GM12878 (cell line): ENCODE data around the gene ERAL1. TPM values are rescaled to one million over a fixed set of nuclear protein-coding genes. Genes with fewer than 3 reads are reported as not detected.

Source experiments
- ASH2L ChIP-seq: fragments of 300-600, 200-600 bp; sonication (generic); IDR thresholded peaks from 2 replicates; pipeline ENCODE4 v1.6.1; 2017; ENCODE audit warnings: low read depth, mild to moderate bottlenecking, borderline replicate concordance
- BCL11A ChIP-seq: IDR thresholded peaks from 2 replicates; pipeline ENCODE4 v1.6.1; 2011; ENCODE audit warnings: low read depth, low read length
- CEBPB ChIP-seq, 2 experiments: fragments of 150-350 bp in 1 of 2; IDR thresholded peaks; 2 replicates each; pipeline ENCODE4 v1.6.1; 2012 to 2014; ENCODE audit warnings: low read depth in 2 of 2, low read length in 2 of 2, borderline replicate concordance in 1 of 2, inconsistent platforms in 1 of 2
- CHD1 ChIP-seq: IDR thresholded peaks from 2 replicates; pipeline ENCODE4 v1.6.1; 2012; ENCODE audit warnings: low read depth, low read length, improper control_type of control experiment
- CREB1 ChIP-seq: IDR thresholded peaks from 2 replicates; pipeline ENCODE4 v1.6.1; 2012; ENCODE audit warnings: low read depth, mild to moderate bottlenecking, inconsistent platforms
- CTCF ChIP-seq, 3 experiments: IDR thresholded peaks in 2 of 3; conservative IDR thresholded peaks in 1 of 3; 2 replicates each; pipeline ENCODE4 v1.5.1; 2011; ENCODE audit warnings: low read depth in 3 of 3, low read length in 3 of 3, mild to moderate bottlenecking in 3 of 3, control low read depth in 2 of 3, moderate library complexity in 2 of 3, inconsistent platforms in 1 of 3, mixed read lengths in 1 of 3; ENCODE audit not compliant: control insufficient read depth in 2 of 3, insufficient read depth in 1 of 3; ENCODE audit errors: extremely low read depth in 1 of 3
- EGR1 ChIP-seq, 2 experiments: IDR thresholded peaks; 1 replicate in 1 of 2; 2 replicates in 1 of 2; pipeline ENCODE4 v1.6.1; 2011 to 2012; ENCODE audit warnings: low read depth in 2 of 2, low read length in 2 of 2, borderline replicate concordance in 1 of 2, mild to moderate bottlenecking in 1 of 2, moderate library complexity in 1 of 2
- HDGF ChIP-seq: fragments of 450-650 bp; IDR thresholded peaks from 2 replicates; pipeline ENCODE4 v1.6.1; 2016; ENCODE audit warnings: antibody characterized with exemption
- JUNB ChIP-seq: IDR thresholded peaks from 2 replicates; pipeline ENCODE4 v1.6.1; 2016; ENCODE audit warnings: antibody characterized with exemption, mild to moderate bottlenecking
- MEF2B ChIP-seq: fragments of 450-650 bp; IDR thresholded peaks from 2 replicates; pipeline ENCODE4 v1.6.1; 2018; ENCODE audit warnings: mild to moderate bottlenecking, moderate library complexity; ENCODE audit not compliant: partially characterized antibody, poor library complexity, severe bottlenecking
- MYB ChIP-seq: fragments of 150-350 bp; IDR thresholded peaks from 2 replicates; pipeline ENCODE4 v1.6.1; 2014; ENCODE audit warnings: mild to moderate bottlenecking, low read depth, low read length, borderline replicate concordance
- NBN ChIP-seq: fragments of 450-650 bp; IDR thresholded peaks from 2 replicates; pipeline ENCODE4 v1.6.1; 2016
- NFYA ChIP-seq: IDR thresholded peaks from 2 replicates; pipeline ENCODE4 v1.6.1; 2011; ENCODE audit warnings: low read depth, mild to moderate bottlenecking, low read length, improper control_type of control experiment, borderline replicate concordance
- NFYB ChIP-seq: IDR thresholded peaks from 2 replicates; pipeline ENCODE4 v1.6.1; 2011; ENCODE audit warnings: low read depth, mild to moderate bottlenecking, low read length, improper control_type of control experiment, moderate library complexity; ENCODE audit not compliant: insufficient read depth
- NR2C1 ChIP-seq: fragments of 450-650 bp; IDR thresholded peaks from 2 replicates; pipeline ENCODE4 v1.6.1; 2017; ENCODE audit warnings: antibody characterized with exemption, mild to moderate bottlenecking, moderate library complexity
- NR2F1 ChIP-seq: fragments of 450-650 bp; conservative IDR thresholded peaks from 2 replicates; pipeline ENCODE4 v1.6.1; 2017; ENCODE audit warnings: mild to moderate bottlenecking
- PML ChIP-seq: IDR thresholded peaks from 2 replicates; pipeline ENCODE4 v1.6.1; 2012; ENCODE audit warnings: low read length, inconsistent platforms
- RB1 ChIP-seq: fragments of 450-650 bp; formaldehyde crosslinking; IDR thresholded peaks from 2 replicates; pipeline ENCODE4 v1.6.1; 2017; ENCODE audit warnings: mild to moderate bottlenecking, borderline replicate concordance
- RBBP5 ChIP-seq: fragments of 200-600 bp; sonication (generic); conservative IDR thresholded peaks from 2 replicates; pipeline ENCODE4 v1.6.1; 2016
- USF1 ChIP-seq: IDR thresholded peaks from 2 replicates; pipeline ENCODE4 v1.6.1; 2011; ENCODE audit warnings: borderline replicate concordance, low read depth, mild to moderate bottlenecking, moderate library complexity, mixed read lengths, low read length; ENCODE audit not compliant: insufficient read depth; ENCODE audit errors: extremely low read length
- ZNF207 ChIP-seq: fragments of 450-650 bp; IDR thresholded peaks from 2 replicates; pipeline ENCODE4 v1.6.1; 2014; ENCODE audit warnings: antibody characterized with exemption, mild to moderate bottlenecking, borderline replicate concordance
- ZNF622 ChIP-seq: fragments of 450-650 bp; IDR thresholded peaks from 2 replicates; pipeline ENCODE4 v1.6.1; 2017; ENCODE audit warnings: mild to moderate bottlenecking, inconsistent platforms
- ZSCAN29 ChIP-seq: fragments of 450-650 bp; IDR thresholded peaks from 2 replicates; pipeline ENCODE4 v1.6.1; 2017; ENCODE audit warnings: mild to moderate bottlenecking, moderate library complexity
- polyA plus RNA-seq, 11 experiments: library from polyadenylated mRNA; depleted of rRNA in 4 of 11; unstranded in 6 of 11; stranded (reverse) in 5 of 11; fragments of >200 nt; fragmentation: Nextera tagmentation in 4 of 11; fragmentation: Illumina TruSeq in 1 of 11; extraction: Ambion mirVana in 4 of 11; extraction: Trizol in 1 of 11; gene quantifications; 1 replicate in 1 of 11; 2 replicates in 10 of 11; pipeline versions ENCODE4 v1.2.1 to v1.2.3, GENCODE V29; 2011 to 2016; ENCODE audit warnings: inconsistent platforms in 2 of 11, missing spikeins in 2 of 11, low read depth in 1 of 11
- total RNA-seq, 4 experiments: library from RNA; depleted of rRNA in 3 of 4; stranded (reverse); fragments of >200 nt in 3 of 4; fragmentation: Illumina TruSeq in 1 of 4; extraction: Trizol in 1 of 4; gene quantifications; 2 replicates each; pipeline versions ENCODE4 v1.2.1 to v1.2.3, GENCODE V29; 2013 to 2021
- TF ChIP-seq, protein P1 (sequence below): fragments of 450-650 bp; IDR thresholded peaks from 2 replicates; pipeline ENCODE4 v1.6.1; 2017; ENCODE audit warnings: mild to moderate bottlenecking, low read depth, inconsistent platforms; ENCODE audit not compliant: poor library complexity, severe bottlenecking
- TF ChIP-seq, protein P2 (sequence below): IDR thresholded peaks from 2 replicates; pipeline ENCODE4 v1.6.1; 2012; ENCODE audit warnings: low read depth, low read length, improper control_type of control experiment

The ERAL1 gene
- total and polyA plus RNA-seq, 10 of the 15 experiments (the other 5 are each of a cell fraction or from before 2014, with no cell fraction given), result 27.7 to 175 (median 104) TPM

GRCh38 chr17:28887871-28888471, 33.2 kb downstream of the ERAL1 start (continued):
- TF ChIP-seq JUNB, result no peak
- peak; percentile 80 for TF ChIP-seq MEF2B
- TF ChIP-seq CTCF (IDR thresholded peaks at IDR 0.05 in 2 of 3, conservative IDR thresholded peaks at IDR 0.05 in 1 of 3; ENCODE audit: control insufficient read depth in 2 of 3, extremely low read depth in 1 of 3, insufficient read depth in 1 of 3, low read depth in 3 of 3, low read length in 3 of 3), result no peak
- TF ChIP-seq NFYA, result no peak
- no peak for TF ChIP-seq RBBP5
- TF ChIP-seq NR2F1, result peak; percentile 30; the same call in 1 of the 2 replicates
- TF ChIP-seq ASH2L, result no peak
- TF ChIP-seq ZNF622, result no peak
- TF ChIP-seq NBN, result 0 out of 2 replicates have a peak, but pooled peaks have one; percentile 23
- TF ChIP-seq CHD1, result no peak
- no peak for TF ChIP-seq CREB1
- 0 out of 2 replicates have a peak, but pooled peaks have one; percentile 33 for TF ChIP-seq HDGF
- TF ChIP-seq ZSCAN29, result no peak
- no peak for TF ChIP-seq ZNF207
- no peak for TF ChIP-seq NFYB
- no peak for TF ChIP-seq NR2C1
- TF ChIP-seq CEBPB (IDR thresholded peaks at IDR 0.05; ENCODE audit: borderline replicate concordance in 1 of 2, low read depth in 2 of 2, low read length in 2 of 2), result no peak
- TF ChIP-seq, protein P1, sequence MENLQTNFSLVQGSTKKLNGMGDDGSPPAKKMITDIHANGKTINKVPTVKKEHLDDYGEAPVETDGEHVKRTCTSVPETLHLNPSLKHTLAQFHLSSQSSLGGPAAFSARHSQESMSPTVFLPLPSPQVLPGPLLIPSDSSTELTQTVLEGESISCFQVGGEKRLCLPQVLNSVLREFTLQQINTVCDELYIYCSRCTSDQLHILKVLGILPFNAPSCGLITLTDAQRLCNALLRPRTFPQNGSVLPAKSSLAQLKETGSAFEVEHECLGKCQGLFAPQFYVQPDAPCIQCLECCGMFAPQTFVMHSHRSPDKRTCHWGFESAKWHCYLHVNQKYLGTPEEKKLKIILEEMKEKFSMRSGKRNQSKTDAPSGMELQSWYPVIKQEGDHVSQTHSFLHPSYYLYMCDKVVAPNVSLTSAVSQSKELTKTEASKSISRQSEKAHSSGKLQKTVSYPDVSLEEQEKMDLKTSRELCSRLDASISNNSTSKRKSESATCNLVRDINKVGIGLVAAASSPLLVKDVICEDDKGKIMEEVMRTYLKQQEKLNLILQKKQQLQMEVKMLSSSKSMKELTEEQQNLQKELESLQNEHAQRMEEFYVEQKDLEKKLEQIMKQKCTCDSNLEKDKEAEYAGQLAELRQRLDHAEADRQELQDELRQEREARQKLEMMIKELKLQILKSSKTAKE, result no peak
- TF ChIP-seq PML, result no peak
- TF ChIP-seq, protein P2, sequence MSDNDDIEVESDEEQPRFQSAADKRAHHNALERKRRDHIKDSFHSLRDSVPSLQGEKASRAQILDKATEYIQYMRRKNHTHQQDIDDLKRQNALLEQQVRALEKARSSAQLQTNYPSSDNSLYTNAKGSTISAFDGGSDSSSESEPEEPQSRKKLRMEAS, result no peak
- no peak for TF ChIP-seq MYB
- TF ChIP-seq BCL11A, result 0 out of 2 replicates have a peak, but pooled peaks have one; percentile 16
- no peak for TF ChIP-seq EGR1 (IDR thresholded peaks at IDR 0.05; ENCODE audit: borderline replicate concordance in 1 of 2, low read depth in 2 of 2, low read length in 2 of 2)
- TF ChIP-seq RB1, result no peak
- no peak for TF ChIP-seq USF1
